ENCODE data around the gene SLC36A3. TPM values are rescaled to one million over a fixed set of nuclear protein-coding genes. Genes with fewer than 3 reads are reported as not detected.

Gene SLC36A3
- total RNA-seq, 4 donors from 2014 or later: not detected

GRCh38 chr5:151262532-151262931, 41.0 kb downstream of the SLC36A3 start:
- H3K4me1 ChIP-seq: peaks cover 19 to 61% (median 27%) of the 10 kb centered on the region in 3 donors
- no peak overlapping the region for H3K4me3 ChIP-seq
- peak overlapping the region in 3 of 4 donors; percentile 84 to 93 (median 89) for H3K27ac ChIP-seq
- H3K27me3 ChIP-seq: no peaks in the 10 kb centered on the region
- H3K36me3 ChIP-seq: peaks cover 0 to 63% (median 16%) of the 10 kb centered on the region in 3 donors
- 88 to 100% methylated on average over 3 of the region's 3 CpGs for WGBS, 2 donors
- intact Hi-C loops (cut with DNase I): no loop called here
- TF ChIP-seq POLR2A (IDR thresholded peaks at IDR 0.05): no peak
- no peak for TF ChIP-seq CTCF (IDR thresholded peaks at IDR 0.05)
- no peaks in the 10 kb centered on the region for H3K9me3 ChIP-seq
- no peak for DNase-seq

DNA sequence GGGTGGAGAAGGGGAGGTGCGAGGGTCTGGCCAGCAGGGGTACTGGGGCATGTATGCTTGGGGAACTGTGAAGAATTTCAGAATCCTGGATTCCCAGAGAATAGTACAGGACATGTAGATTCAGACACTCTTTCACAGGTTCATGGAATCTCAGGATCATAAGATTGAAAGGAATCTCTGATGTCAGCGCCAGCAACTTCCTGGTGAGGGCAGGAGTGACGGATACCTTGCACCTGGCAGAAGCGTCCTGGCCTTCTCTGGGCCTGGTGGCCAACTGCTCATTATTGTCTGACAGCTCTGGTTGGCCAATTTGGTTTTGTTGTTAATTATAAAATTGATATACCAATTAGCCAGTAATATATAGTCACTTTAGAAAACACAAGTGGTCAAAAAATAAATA, 43.6 kb downstream of the SLC36A3 start:
- Histone ChIP-seq H3K27ac (peak overlapping the region in 3 of 4 donors; percentile 67 to 74 (median 74)), H3K36me3 (peaks cover 0 to 37% (median 7%) of the 10 kb centered on the region in 3 donors), H3K4me3 (no peak overlapping the region), H3K9me3 (no peaks in the 10 kb centered on the region), H3K4me1 (peaks cover 37 to 80% (median 47%) of the 10 kb centered on the region in 3 donors), H3K27me3 (no peaks in the 10 kb centered on the region)
- 80 to 84% methylated on average over 1 to 3 of the region's 4 CpGs for WGBS, 2 donors
- TF ChIP-seq POLR2A (IDR thresholded peaks at IDR 0.05) (no peak), CTCF (IDR thresholded peaks at IDR 0.05) (no peak)
- DNase-seq: no peak
- intact Hi-C loops (cut with DNase I): no loop called here

GRCh38 chr5:151258816-151259215, 44.8 kb downstream of the SLC36A3 start:
- TF ChIP-seq CTCF (IDR thresholded peaks at IDR 0.05) (no peak), POLR2A (IDR thresholded peaks at IDR 0.05) (no peak)
- 19 to 40% methylated on average over 1 of the region's 1 CpG for WGBS, 2 donors
- H3K4me1 ChIP-seq: peaks cover 42 to 81% (median 46%) of the 10 kb centered on the region in 3 donors
- peaks cover 0 to 35% (median 7%) of the 10 kb centered on the region in 3 donors for H3K36me3 ChIP-seq
- DNase-seq: no peak
- H3K27me3 ChIP-seq: no peaks in the 10 kb centered on the region
- H3K4me3 ChIP-seq: no peak overlapping the region
- intact Hi-C loops (cut with DNase I): no loop called here
- H3K27ac ChIP-seq: peak overlapping the region; percentile 67 to 74 (median 72)
- no peaks in the 10 kb centered on the region for H3K9me3 ChIP-seq

GRCh38 chr5:151258201-151258611, 45.4 kb downstream of the SLC36A3 start:
- intact Hi-C loops (cut with DNase I): no loop called here
- TF ChIP-seq POLR2A (IDR thresholded peaks at IDR 0.05) (no peak), CTCF (IDR thresholded peaks at IDR 0.05) (no peak)
- peak overlapping the region; percentile 67 to 74 (median 72) for H3K27ac ChIP-seq
- H3K9me3 ChIP-seq: no peaks in the 10 kb centered on the region
- no peak overlapping the region for H3K4me3 ChIP-seq
- no peak for DNase-seq
- peaks cover 39 to 81% (median 47%) of the 10 kb centered on the region in 3 donors for H3K4me1 ChIP-seq
- H3K36me3 ChIP-seq: peaks cover 0 to 35% (median 7%) of the 10 kb centered on the region in 3 donors
- WGBS, 2 donors: 83 to 85% methylated on average over 6 to 7 of the region's 7 CpGs
- H3K27me3 ChIP-seq: no peaks in the 10 kb centered on the region

GRCh38 chr5:151257731-151258181, 45.8 kb downstream of the SLC36A3 start:
- H3K4me1 ChIP-seq: peaks cover 39 to 77% (median 47%) of the 10 kb centered on the region in 3 donors
- H3K4me3 ChIP-seq: no peak overlapping the region
- intact Hi-C loops (cut with DNase I): no loop called here
- no peak for DNase-seq
- no peaks in the 10 kb centered on the region for H3K27me3 ChIP-seq
- no peak for TF ChIP-seq CTCF (IDR thresholded peaks at IDR 0.05)
- TF ChIP-seq POLR2A (IDR thresholded peaks at IDR 0.05): peak in 1 of 4 donors; percentile 26
- H3K36me3 ChIP-seq: peaks cover 0 to 33% (median 7%) of the 10 kb centered on the region in 3 donors
- H3K9me3 ChIP-seq: no peaks in the 10 kb centered on the region
- WGBS, 2 donors: 25 to 26% methylated on average over 5 of the region's 5 CpGs
- peak overlapping the region; percentile 67 to 74 (median 72) for H3K27ac ChIP-seq
